Osteoblast (primary cell): ENCODE data around the gene VGLL4. TPM values are rescaled to one million over a fixed set of nuclear protein-coding genes. Genes with fewer than 3 reads are reported as not detected.

Experiments
- DNase-seq: peaks from one replicate; pipeline ENCODE4 v3.0.0; 2011; ENCODE audit warnings: low spot score, mixed read lengths; ENCODE audit not compliant: insufficient read length; ENCODE audit errors: missing footprints
- H2AFZ ChIP-seq: 2 replicates; pipeline ENCODE4 v1.6.0; 2011; ENCODE audit warnings: mild to moderate bottlenecking, low read length
- H3K27ac ChIP-seq: 2 replicates; pipeline ENCODE4 v1.5.1; 2011; ENCODE audit warnings: mild to moderate bottlenecking, low read depth, low read length, moderate library complexity
- H3K27me3 ChIP-seq: 2 replicates; pipeline ENCODE4 v1.6.0; 2012; ENCODE audit warnings: mild to moderate bottlenecking, control low read depth, inconsistent platforms, low read length, moderate library complexity; ENCODE audit not compliant: insufficient read depth
- H3K36me3 ChIP-seq: 2 replicates; pipeline ENCODE4 v1.5.1; 2011; ENCODE audit warnings: mild to moderate bottlenecking, low read length, control low read depth, moderate library complexity; ENCODE audit not compliant: insufficient read depth
- H3K4me1 ChIP-seq: 2 replicates; pipeline ENCODE4 v1.5.1; 2011; ENCODE audit warnings: mild to moderate bottlenecking, low read length, control low read depth, moderate library complexity; ENCODE audit not compliant: insufficient read depth
- H3K4me2 ChIP-seq: 2 replicates; pipeline ENCODE4 v1.6.0; 2011; ENCODE audit warnings: mild to moderate bottlenecking, low read length; ENCODE audit not compliant: insufficient read depth
- H3K4me3 ChIP-seq: fragments of 200-600 bp; sonication (generic); 3 replicates; pipeline ENCODE4 v1.5.1; 2012; ENCODE audit warnings: mild to moderate bottlenecking, low read length, inconsistent platforms; ENCODE audit not compliant: insufficient read depth
- H3K79me2 ChIP-seq: 2 replicates; pipeline ENCODE4 v1.6.0; 2012; ENCODE audit warnings: mild to moderate bottlenecking, low read length, control low read depth, inconsistent platforms; ENCODE audit not compliant: insufficient read depth
- H3K9me3 ChIP-seq: 2 replicates; pipeline ENCODE4 v1.5.1; 2011; ENCODE audit warnings: low read depth, low read length, control low read depth
- H4K20me1 ChIP-seq: 2 replicates; pipeline ENCODE4 v1.6.0; 2012; ENCODE audit warnings: mild to moderate bottlenecking, low read length, control low read depth; ENCODE audit not compliant: insufficient read depth
- CTCF ChIP-seq: IDR thresholded peaks from 2 replicates; pipeline ENCODE4 v1.5.1; 2011; ENCODE audit warnings: mild to moderate bottlenecking, low read depth, low read length, moderate library complexity; ENCODE audit errors: extremely low read depth
- total RNA-seq: library from RNA; depleted of rRNA; stranded (reverse); fragments of >200 nt; gene quantifications from 2 replicates; pipeline ENCODE4 v1.2.3, GENCODE V29; 2012

Gene VGLL4
- total RNA-seq, 1 donor: 68.8 TPM

GRCh38 chr3:11662392-11662990 lies 18.8 kb upstream of the VGLL4 start:
- no peaks in the 10 kb centered on the region for H3K27me3 ChIP-seq
- peaks cover 6% of the 10 kb centered on the region for H3K4me1 ChIP-seq
- no peak overlapping the region for H3K4me2 ChIP-seq
- TF ChIP-seq CTCF: peak; percentile 51
- peaks cover 18% of the 10 kb centered on the region for H3K79me2 ChIP-seq
- no peak overlapping the region for H3K4me3 ChIP-seq
- H4K20me1 ChIP-seq: no peaks in the 10 kb centered on the region
- no peaks in the 10 kb centered on the region for H3K9me3 ChIP-seq
- H2AFZ ChIP-seq: no peak overlapping the region
- DNase-seq: peak; percentile 70
- no peaks in the 10 kb centered on the region for H3K36me3 ChIP-seq
- H3K27ac ChIP-seq: no peak overlapping the region

- H3K27ac ChIP-seq: no peak overlapping the region
- TF ChIP-seq CTCF: no peak
- no peak overlapping the region for H2AFZ ChIP-seq
- no peak overlapping the region for H3K4me3 ChIP-seq
- no peaks in the 10 kb centered on the region for H3K36me3 ChIP-seq
- no peaks in the 10 kb centered on the region for H4K20me1 ChIP-seq
- H3K4me1 ChIP-seq: peaks cover 6% of the 10 kb centered on the region
- H3K9me3 ChIP-seq: no peaks in the 10 kb centered on the region
- no peaks in the 10 kb centered on the region for H3K27me3 ChIP-seq
- peaks cover 21% of the 10 kb centered on the region for H3K79me2 ChIP-seq
- peak; percentile 76 for DNase-seq
- H3K4me2 ChIP-seq: peak overlapping the region; percentile 27
Observed at GRCh38 chr3:11661827-11662226, 18.1 kb upstream of the VGLL4 start.

GRCh38 chr3:11661052-11661656 lies 17.4 kb upstream of the VGLL4 start:
- Histone ChIP-seq H4K20me1 (no peaks in the 10 kb centered on the region), H3K36me3 (no peaks in the 10 kb centered on the region), H3K27ac (no peak overlapping the region), H3K4me1 (peaks cover 6% of the 10 kb centered on the region), H3K4me3 (no peak overlapping the region), H3K27me3 (no peaks in the 10 kb centered on the region), H3K9me3 (no peaks in the 10 kb centered on the region), H3K4me2 (no peak overlapping the region), H2AFZ (no peak overlapping the region), H3K79me2 (peaks cover 19% of the 10 kb centered on the region)
- TF ChIP-seq CTCF: no peak
- no peak for DNase-seq

- no peaks in the 10 kb centered on the region for H3K9me3 ChIP-seq
- H4K20me1 ChIP-seq: peaks cover 1% of the 10 kb centered on the region
- no peak overlapping the region for H3K27ac ChIP-seq
- H3K27me3 ChIP-seq: no peaks in the 10 kb centered on the region
- H3K4me2 ChIP-seq: no peak overlapping the region
- peaks cover 6% of the 10 kb centered on the region for H3K4me1 ChIP-seq
- H3K36me3 ChIP-seq: no peaks in the 10 kb centered on the region
- no peak for DNase-seq
- peaks cover 20% of the 10 kb centered on the region for H3K79me2 ChIP-seq
- TF ChIP-seq CTCF: no peak
- no peak overlapping the region for H2AFZ ChIP-seq
- H3K4me3 ChIP-seq: no peak overlapping the region
Observed at GRCh38 chr3:11660242-11660641, 16.5 kb upstream of the VGLL4 start.
